Measurements from ENCODE around the gene CDC42SE1.
A peak's percentile ranks its signal among the peaks of the same experiment; 100 is the strongest.

The CDC42SE1 gene

DNA sequence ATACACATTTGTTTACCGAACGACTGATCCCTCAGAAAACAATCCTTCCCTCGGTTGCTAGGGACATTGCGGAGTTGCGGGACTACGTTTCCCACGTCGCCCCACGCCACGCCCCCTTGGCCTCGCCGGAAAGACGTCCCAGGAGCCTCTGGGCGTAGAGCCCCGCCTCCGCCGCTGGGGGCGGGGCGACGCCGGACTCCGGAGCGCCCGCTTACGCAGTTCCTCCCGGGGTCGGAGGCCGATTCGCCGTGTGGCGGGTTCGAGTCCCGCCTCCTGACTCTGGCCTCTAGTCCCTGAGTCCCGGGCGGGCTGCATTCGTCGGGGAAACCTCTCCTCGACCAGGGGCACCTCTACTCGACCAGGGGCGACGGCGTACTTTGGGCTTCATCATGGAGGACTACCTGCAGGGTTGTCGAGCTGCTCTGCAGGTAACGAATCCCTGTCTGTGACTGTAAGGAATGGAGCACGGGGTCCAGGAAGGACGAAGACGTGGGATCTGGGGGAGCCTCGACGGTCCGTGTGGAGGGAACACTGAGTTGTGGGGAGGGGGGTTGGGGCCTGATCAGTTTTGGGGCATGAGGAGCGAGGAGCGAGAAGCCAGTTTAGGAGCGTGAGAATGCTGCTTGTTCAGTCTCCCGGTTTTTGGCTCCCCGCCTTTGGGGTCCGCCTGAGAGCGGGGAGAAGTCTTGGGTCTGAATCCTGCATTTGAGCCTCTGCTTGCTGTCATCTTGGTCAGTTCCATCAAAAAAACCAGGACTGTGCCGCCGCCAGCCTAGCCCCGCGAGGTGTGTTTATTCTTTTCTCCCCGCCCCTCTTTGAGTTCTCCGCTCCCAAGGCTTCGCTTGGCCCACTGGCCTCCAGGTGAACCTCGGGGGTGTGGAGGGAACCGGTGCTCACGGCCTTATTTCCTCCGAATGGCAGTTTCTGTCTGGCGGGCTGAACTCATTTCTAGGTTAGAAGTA is 50.9 kb downstream of the CDC42SE1 start, which contains the start of gene PRUNE1:
PRUNE1 (plus strand) TSS at position 206 of the 962 bp plus-strand sequence; CDS start at position 390, 184 bp downstream.
- peak; percentile 96 for DNase-seq (ENCODE audit: low spot score)

DNA sequence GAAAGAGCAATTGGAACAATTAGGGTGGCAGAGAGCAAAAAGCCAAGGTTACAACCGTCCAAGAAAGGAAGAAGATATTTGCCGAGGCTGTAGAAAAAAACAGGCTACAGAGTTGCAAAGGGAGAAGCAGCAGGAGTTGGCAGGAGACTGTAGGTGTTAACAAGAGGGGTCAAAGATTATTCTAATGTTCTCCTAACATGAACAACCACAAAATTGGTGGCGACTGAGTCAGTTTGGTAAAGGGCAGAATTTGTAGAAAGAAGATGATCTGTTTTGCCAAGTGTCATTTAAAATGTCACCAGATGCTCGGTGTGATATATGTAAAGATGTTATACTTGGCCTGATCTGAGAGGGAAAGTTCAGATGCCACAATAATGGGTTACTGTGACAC is 51.6 kb downstream of the CDC42SE1 start:
- no peak for DNase-seq (ENCODE audit: low spot score)

- peak; percentile 96 for DNase-seq (ENCODE audit: low spot score)
Observed at GRCh38 chr1:151006327-151007052, 52.9 kb downstream of the CDC42SE1 start, which contains the start of gene MINDY1. Gene MINDY1 (minus strand): TSS chr1:151006902. CDS start chr1:151002617, 4,285 bp downstream.

- DNase-seq (ENCODE audit: low spot score), result peak; percentile 48
Observed at GRCh38 chr1:151005729-151006319, 53.6 kb downstream of the CDC42SE1 start.

DNA sequence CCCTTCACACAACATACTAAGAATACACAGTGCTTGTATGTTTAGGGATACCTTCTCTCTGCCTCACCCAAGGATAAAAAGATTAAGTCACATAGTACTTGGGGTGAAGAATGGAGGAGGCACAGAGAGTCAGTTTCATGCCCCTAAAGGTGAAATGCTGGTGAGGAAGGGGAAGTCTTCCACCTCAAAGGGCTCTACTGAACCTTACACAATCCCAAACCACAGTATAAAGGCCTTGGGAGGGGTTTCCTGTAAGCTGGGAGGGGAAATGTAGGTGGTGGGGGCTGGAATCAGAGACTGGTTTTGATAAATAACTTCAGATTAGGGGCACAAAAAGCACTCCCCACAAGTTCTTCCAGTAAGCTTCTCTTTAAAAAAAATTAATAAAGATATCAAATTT is 56.2 kb downstream of the CDC42SE1 start:
- no peak for DNase-seq (ENCODE audit: low spot score)

DNA sequence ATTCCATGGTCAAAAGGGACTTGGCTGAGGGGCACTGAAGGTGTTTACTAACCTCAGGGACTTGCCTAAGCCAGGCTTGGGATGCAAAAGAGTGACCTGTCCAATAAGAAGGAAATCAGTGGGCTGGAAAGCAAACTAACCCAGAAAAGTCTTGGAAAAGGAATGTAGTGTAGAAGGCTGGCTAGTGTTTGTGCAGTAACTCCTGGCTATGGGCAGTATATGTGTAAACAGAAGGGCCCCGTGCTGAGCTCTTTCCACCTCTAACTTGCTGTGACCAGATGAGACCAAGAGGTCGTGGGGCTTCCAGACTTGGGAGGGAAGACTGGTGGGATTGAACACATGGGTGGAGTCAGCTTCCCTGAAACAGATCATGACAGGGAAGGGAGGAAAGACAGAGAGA is 56.8 kb downstream of the CDC42SE1 start:
- no peak for DNase-seq (ENCODE audit: low spot score)

- no peak for DNase-seq (ENCODE audit: low spot score)
Observed at GRCh38 chr1:151002051-151002450, 57.4 kb downstream of the CDC42SE1 start.

DNA sequence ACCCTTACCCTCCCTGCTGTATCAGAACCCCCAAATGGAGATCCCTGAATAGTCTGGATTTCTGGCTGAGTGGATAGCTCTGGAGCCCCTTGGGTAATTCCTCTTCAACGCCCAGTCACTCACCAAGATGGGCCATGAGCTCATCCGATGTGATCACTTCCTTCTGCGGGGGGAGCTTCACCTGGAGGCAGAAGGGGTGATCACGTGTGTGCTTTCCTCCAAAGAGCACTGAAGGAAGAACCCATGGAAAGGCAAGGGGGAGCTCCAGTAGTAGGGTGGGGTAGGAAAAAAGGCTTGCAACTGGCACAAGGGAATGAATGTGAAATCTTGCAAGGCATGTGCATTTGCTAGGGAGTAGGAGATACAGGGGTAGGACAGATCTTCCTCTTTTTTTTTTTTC is 57.8 kb downstream of the CDC42SE1 start:
- DNase-seq (ENCODE audit: low spot score), result no peak

All from globus pallidus (tissue), 1 donor.